Right kidney (tissue), 1 donor: Measurements from ENCODE around the gene TUFT1.
"Not testable (repeated sequence)": the region's sequence is repeated elsewhere in the genome, so short reads cannot be mapped to it uniquely, and the experiment has no call there.

ENCODE experiments used
- DNase-seq: peaks from one replicate; pipeline ENCODE4 v3.0.0-alpha.2; 2016

Gene TUFT1

DNA sequence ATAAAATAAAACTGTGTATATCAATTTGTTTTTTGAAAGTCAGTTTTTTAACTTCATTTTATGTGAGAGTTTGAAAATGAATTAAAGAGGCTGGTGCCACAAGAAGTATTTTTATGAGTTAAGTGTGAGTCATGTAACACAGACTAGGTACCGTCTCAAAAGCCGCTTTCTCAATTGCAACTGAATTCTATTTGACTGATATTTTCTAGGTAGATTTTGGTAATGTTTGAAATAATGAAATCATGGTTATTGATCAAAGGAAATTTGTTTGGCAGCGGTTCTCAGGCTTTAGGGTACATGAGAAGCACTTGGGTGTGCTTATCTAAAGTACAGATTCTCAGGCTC, 76.4 kb downstream of the TUFT1 start:
- DNase-seq: no peak

- no peak for DNase-seq
These were observed 77.9 kb downstream of the TUFT1 start for GRCh38 chr1:151618003-151618402.

DNA sequence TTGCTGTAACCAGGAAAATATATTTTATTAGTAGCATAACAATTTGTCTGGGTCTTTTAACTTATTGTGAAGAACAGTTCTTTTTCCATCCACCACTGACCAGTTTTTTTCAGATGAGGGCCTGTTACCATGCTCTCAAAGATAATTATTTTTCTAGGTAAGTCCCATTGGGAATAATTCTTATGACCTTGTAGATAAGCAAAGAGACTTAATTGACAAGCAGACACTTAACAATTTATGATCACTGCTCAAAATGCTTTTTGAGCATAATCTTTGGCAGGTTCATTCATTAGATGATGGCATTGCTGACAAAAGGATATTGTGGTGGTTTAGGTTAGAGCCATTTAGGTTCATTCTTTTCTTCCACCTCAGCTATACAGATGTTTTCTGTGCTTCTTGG, 78.4 kb downstream of the TUFT1 start:
- DNase-seq: no peak

DNA sequence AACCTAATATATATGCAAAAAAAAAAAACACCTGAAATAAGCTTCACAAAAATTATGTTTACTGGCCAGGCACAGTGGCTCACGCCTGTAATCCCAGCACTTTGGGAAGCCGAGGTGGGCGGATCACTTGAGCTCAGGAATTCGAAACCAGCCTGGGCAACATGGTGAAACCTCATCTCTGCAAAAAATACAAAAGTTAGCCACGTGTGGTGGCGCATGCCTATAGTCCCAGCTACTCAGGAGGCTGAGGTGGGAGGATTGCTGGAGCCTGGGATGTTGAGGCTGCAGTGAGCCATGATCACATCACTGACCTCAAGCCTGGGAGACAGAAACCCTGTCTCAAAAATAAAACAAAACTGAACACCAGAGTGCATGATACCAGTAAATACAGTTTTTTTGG, 78.9 kb downstream of the TUFT1 start:
- DNase-seq: not testable (repeated sequence)

GRCh38 chr1:151619489-151620093, 79.5 kb downstream of the TUFT1 start:
- no peak for DNase-seq

- no peak for DNase-seq
These were observed 80.2 kb downstream of the TUFT1 start for GRCh38 chr1:151620286-151620685.

DNA sequence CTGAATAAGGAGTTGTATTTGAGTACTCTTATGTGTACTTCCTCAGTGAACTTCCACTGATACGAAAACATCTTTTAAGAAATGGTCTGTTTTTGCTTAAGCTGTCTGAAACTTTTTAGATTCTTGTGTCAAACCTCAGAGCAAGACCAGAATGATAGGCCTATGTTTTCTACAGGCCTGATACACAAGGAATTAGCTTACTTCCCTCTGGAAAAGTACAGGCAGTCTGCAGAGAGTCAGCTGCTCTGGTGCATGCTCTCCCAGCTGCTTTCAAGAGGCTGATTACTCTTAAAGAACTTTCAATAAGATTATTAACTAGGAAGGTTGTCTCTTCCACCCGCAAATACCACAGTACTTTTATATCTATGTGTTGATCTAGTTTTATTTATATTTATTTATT, 81.2 kb downstream of the TUFT1 start:
- no peak for DNase-seq

GRCh38 chr1:151624783-151625182, 84.7 kb downstream of the TUFT1 start:
- no peak for DNase-seq

DNA sequence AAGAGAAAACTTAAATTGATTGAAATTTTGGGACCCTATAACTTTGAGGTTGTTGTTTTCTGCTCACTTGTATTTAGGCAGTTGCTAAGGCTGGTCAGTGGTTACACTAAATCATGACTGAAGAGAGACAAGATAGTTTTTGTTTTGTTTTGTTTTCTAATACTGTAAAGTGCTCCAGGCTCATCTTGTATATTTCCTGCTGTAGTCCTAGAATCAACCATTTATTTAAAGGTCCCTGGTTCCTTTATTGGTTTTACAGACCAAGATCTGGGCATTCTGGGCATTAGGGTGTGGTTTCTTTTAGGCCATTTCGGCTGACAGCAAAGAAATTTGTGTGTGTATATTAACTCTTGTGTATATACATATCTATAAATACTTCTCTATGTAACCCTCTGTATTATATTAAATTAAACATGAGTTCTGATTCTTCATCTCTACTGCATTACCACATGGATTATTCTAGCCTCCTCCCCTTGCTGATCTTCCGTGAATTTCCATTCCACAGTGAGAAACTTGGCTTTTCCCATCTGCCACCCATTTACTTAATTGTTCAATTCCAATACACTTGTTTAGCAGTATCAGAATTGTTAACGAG, 86.7 kb downstream of the TUFT1 start:
- no peak for DNase-seq

DNA sequence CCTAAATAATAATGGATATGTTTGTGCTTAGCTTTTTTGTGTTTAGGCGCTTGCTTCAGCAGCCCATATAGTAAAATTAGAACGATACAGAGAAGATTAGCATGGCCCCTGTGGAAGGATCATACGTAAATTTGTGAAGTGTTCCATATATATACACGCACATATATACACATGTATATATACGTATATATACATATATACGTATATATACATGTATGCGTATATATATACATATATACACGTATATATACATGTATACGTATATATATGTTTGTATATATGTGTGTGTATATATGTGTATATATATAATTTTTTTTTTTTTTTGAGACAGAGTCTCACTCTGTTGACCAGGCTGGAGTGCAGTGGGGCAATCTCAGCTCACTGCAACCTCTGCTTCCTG, 89.2 kb downstream of the TUFT1 start:
- no peak for DNase-seq
